ENCODE measurements around the gene SH3PXD2A. TPM values are rescaled to one million over a fixed set of nuclear protein-coding genes. Genes with fewer than 3 reads are reported as not detected.

Gene SH3PXD2A
- total RNA-seq, 1 experiment from 2014 or later, result 13.2 TPM

DNA sequence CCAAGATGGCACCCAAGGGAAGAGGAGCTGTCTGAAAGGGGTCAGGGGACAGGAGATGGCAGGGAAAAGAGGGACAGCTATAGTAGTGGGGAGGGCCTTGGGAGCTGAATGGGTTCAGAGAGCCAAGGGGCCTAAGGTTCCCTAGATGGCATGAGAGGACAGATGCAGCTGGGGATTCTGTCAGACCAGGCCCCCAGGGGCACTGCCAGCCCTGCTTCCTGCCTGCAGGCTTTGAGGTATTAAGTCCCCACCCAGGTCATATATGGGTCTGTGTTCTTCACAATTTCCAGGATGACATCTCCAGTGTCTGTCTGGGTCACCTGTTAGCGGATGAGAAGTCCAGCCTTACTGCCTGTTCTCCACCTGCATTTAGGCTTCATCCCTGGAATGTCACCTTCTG, 305.1 kb downstream of the SH3PXD2A start:
- Mint-ChIP-seq H3K27ac (ENCODE audit: low read depth, unreplicated experiment) (no peak overlapping the region), H3K4me1 (ENCODE audit: insufficient read depth, unreplicated experiment) (peaks cover 6% of the 10 kb centered on the region), H3K27me3 (ENCODE audit: insufficient read depth, unreplicated experiment) (peaks cover 11% of the 10 kb centered on the region), H3K36me3 (ENCODE audit: insufficient read depth, unreplicated experiment) (no peaks in the 10 kb centered on the region), H3K9me3 (ENCODE audit: unreplicated experiment) (no peaks in the 10 kb centered on the region), H3K4me3 (ENCODE audit: unreplicated experiment) (no peak overlapping the region)
- no TSS peak for BruUV-seq (replicated peaks)
- POLR2A ChIA-PET, result no interaction called here
- no peak for DNase-seq (ENCODE audit: unreplicated experiment)
- TF ChIP-seq, protein P1, sequence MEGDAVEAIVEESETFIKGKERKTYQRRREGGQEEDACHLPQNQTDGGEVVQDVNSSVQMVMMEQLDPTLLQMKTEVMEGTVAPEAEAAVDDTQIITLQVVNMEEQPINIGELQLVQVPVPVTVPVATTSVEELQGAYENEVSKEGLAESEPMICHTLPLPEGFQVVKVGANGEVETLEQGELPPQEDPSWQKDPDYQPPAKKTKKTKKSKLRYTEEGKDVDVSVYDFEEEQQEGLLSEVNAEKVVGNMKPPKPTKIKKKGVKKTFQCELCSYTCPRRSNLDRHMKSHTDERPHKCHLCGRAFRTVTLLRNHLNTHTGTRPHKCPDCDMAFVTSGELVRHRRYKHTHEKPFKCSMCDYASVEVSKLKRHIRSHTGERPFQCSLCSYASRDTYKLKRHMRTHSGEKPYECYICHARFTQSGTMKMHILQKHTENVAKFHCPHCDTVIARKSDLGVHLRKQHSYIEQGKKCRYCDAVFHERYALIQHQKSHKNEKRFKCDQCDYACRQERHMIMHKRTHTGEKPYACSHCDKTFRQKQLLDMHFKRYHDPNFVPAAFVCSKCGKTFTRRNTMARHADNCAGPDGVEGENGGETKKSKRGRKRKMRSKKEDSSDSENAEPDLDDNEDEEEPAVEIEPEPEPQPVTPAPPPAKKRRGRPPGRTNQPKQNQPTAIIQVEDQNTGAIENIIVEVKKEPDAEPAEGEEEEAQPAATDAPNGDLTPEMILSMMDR (IDR thresholded peaks at IDR 0.05; ENCODE audit: unreplicated experiment), result no peak
- intact Hi-C loops (cut with micrococcal nuclease), result no loop called here
- CTCF ChIA-PET, result interaction anchor here (1.5 kb wide), 1 partner anchor 10 kb away, joined by 3 read pairs; no protein-coding TSS in a partner anchor

DNA sequence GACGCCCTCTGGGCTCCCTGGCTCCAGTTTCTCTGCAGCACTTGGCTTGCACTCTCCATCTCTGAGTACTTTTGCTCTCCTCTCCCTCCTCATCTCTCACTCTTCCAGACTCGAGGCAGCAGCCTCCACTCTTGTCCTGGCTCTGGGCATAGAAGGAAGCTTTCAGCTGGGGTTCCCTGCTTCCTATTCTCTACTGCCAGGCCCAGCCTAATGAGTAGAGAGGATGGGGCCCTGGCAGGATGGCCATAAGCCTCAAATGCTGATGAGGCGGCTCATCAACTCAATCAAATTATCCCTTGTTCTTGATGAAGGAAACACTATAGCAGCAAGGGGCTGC, 306.1 kb downstream of the SH3PXD2A start:
- Mint-ChIP-seq H3K4me3 (ENCODE audit: unreplicated experiment) (no peak overlapping the region), H3K27ac (ENCODE audit: low read depth, unreplicated experiment) (no peak overlapping the region), H3K4me1 (ENCODE audit: insufficient read depth, unreplicated experiment) (no peaks in the 10 kb centered on the region), H3K36me3 (ENCODE audit: insufficient read depth, unreplicated experiment) (no peaks in the 10 kb centered on the region), H3K27me3 (ENCODE audit: insufficient read depth, unreplicated experiment) (peaks cover 11% of the 10 kb centered on the region), H3K9me3 (ENCODE audit: unreplicated experiment) (no peaks in the 10 kb centered on the region)
- ChIA-PET POLR2A (interaction anchor here (0.9 kb wide), 1 partner anchor 12 kb away, joined by 3 read pairs; no protein-coding TSS in a partner anchor), CTCF (interaction anchor here (0.7 kb wide), 2 partner anchors 54 to 485 kb away, joined by 3 read pairs; no protein-coding TSS in a partner anchor)
- DNase-seq (ENCODE audit: unreplicated experiment), result no peak
- TF ChIP-seq, protein P1 (IDR thresholded peaks at IDR 0.05; ENCODE audit: unreplicated experiment), result no peak
- no TSS peak for BruUV-seq (replicated peaks)
- intact Hi-C loops (cut with micrococcal nuclease), result no loop called here

DNA sequence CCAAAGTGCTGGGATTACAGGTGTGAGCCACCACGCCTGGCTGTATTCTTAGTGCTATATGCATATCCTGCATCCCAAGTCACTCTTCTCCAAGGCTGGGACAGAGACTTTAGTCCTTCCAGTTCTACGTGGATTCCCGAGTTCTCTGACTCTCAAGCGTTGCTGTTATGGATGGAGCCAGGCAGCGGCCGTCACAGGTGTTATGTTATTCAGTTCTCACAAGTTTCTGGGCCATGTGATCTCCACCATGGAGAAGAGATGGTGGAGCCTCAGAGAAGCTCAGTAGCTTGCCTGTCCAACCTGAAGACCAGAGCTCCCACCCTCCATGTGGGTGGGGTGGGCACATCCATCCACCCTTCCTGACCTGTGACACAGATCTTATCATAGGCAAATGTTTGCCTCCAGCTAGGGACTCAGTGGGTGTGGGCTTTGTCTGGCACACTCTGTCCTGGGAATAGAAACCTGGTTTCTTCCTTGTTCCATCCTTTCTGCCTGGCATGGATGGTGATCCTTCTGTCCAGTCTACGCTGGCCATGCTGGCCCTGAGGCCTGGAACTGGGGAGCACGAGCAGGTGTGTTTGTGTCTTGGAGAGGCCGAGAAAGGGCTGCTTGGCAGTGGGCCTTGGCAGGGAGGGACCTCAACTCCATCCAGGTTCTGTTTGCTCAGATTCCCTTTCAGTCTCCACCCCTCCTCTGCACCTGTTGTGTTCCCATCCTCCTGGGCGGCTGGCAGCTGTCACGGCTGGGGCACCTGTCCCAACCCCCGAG, 306.6 kb downstream of the SH3PXD2A start:
- H3K4me1 Mint-ChIP-seq (ENCODE audit: insufficient read depth, unreplicated experiment), result no peaks in the 10 kb centered on the region
- no peaks in the 10 kb centered on the region for H3K36me3 Mint-ChIP-seq (ENCODE audit: insufficient read depth, unreplicated experiment)
- no peak for DNase-seq (ENCODE audit: unreplicated experiment)
- POLR2A ChIA-PET, result interaction anchor here (0.9 kb wide), 1 partner anchor 13 kb away, joined by 3 read pairs; no protein-coding TSS in a partner anchor
- no TSS peak for BruUV-seq (replicated peaks)
- H3K4me3 Mint-ChIP-seq (ENCODE audit: unreplicated experiment), result no peak overlapping the region
- TF ChIP-seq, protein P1 (IDR thresholded peaks at IDR 0.05; ENCODE audit: unreplicated experiment), result no peak
- intact Hi-C loops (cut with micrococcal nuclease), result no loop called here
- H3K27ac Mint-ChIP-seq (ENCODE audit: low read depth, unreplicated experiment), result no peak overlapping the region
- H3K27me3 Mint-ChIP-seq (ENCODE audit: insufficient read depth, unreplicated experiment), result peaks cover 14% of the 10 kb centered on the region
- CTCF ChIA-PET, result interaction anchor here (0.7 kb wide), 2 partner anchors 53 to 484 kb away, joined by 3 read pairs; no protein-coding TSS in a partner anchor
- H3K9me3 Mint-ChIP-seq (ENCODE audit: unreplicated experiment), result no peaks in the 10 kb centered on the region

DNA sequence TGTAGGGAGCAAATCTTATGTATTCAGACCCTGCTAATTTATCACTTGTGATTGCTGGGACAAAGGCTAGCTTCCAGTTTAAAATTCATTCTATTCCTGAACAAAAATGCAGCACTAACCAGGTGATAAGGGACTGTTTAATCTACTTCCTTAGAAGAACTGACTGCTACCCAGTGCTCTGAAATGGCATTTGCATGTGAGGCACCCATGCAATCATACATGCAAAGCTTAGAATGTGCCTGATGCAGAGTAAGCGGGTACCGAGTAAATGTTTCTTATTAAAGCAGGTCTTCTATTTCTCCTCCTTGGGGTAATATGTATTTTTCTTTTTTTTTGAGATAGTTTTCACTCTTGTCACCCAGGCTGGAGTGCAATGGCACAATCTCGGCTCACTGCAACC, 307.4 kb downstream of the SH3PXD2A start:
- no peak for DNase-seq (ENCODE audit: unreplicated experiment)
- intact Hi-C loops (cut with micrococcal nuclease), result no loop called here
- no peak overlapping the region for H3K27ac Mint-ChIP-seq (ENCODE audit: low read depth, unreplicated experiment)
- ChIA-PET POLR2A (no interaction called here), CTCF (no interaction called here)
- no peaks in the 10 kb centered on the region for H3K4me1 Mint-ChIP-seq (ENCODE audit: insufficient read depth, unreplicated experiment)
- peaks cover 18% of the 10 kb centered on the region for H3K27me3 Mint-ChIP-seq (ENCODE audit: insufficient read depth, unreplicated experiment)
- H3K36me3 Mint-ChIP-seq (ENCODE audit: insufficient read depth, unreplicated experiment), result no peaks in the 10 kb centered on the region
- TF ChIP-seq, protein P1 (IDR thresholded peaks at IDR 0.05; ENCODE audit: unreplicated experiment), result no peak
- H3K4me3 Mint-ChIP-seq (ENCODE audit: unreplicated experiment), result no peak overlapping the region
- no peaks in the 10 kb centered on the region for H3K9me3 Mint-ChIP-seq (ENCODE audit: unreplicated experiment)
- no TSS peak for BruUV-seq (replicated peaks)

Measured in MCF 10A (cell line).